Measurements from ENCODE around the gene RYR2. TPM values are rescaled to one million over a fixed set of nuclear protein-coding genes. Genes with fewer than 3 reads are reported as not detected.

The RYR2 gene
- total and polyA plus RNA-seq, 2 of the 8 experiments (the other 6 are each of a cell fraction or from before 2014, with no cell fraction given): 1.3 to 4.4 TPM

- H3K18ac ChIP-seq (ENCODE audit: extremely low read depth, low read length): no peak overlapping the region
- no peak overlapping the region for H4K5ac ChIP-seq (ENCODE audit: insufficient read length, low read depth, low read length)
- FAIRE-seq (no peak), DNase-seq (ENCODE audit: low read depth in 1 of 2, low spot score in 2 of 2) (no peak)
- H4K8ac ChIP-seq (ENCODE audit: extremely low read depth, insufficient read depth, low read length): no peak overlapping the region
- no peaks in the 10 kb centered on the region for H3K9me3 ChIP-seq (ENCODE audit: insufficient read depth in 2 of 2, low read depth in 1 of 2, low read length in 1 of 2)
- H2BK5ac ChIP-seq (ENCODE audit: low read depth, low read length): no peak overlapping the region
- peaks cover 0 to 9% (median 7%) of the 10 kb centered on the region in 4 experiments; a peak in 6 of 7 replicates for H3K4me1 ChIP-seq (replicated peaks in 1 of 4; ENCODE audit: control insufficient read depth in 3 of 4, insufficient read depth in 4 of 4, low read length in 3 of 4)
- no peak overlapping the region for H2BK120ac ChIP-seq (replicated peaks; ENCODE audit: low read depth, low read length)
- peak overlapping the region; percentile 78; the same call in 1 of the 2 replicates for H2BK12ac ChIP-seq (ENCODE audit: low read depth, low read length)
- no peaks in the 10 kb centered on the region for H3K79me1 ChIP-seq (ENCODE audit: low read depth, low read length)
- H3K27ac ChIP-seq (ENCODE audit: low read depth, low read length): no peak overlapping the region; the same call in 1 of the 2 replicates
- no peak overlapping the region for H4K91ac ChIP-seq (replicated peaks; ENCODE audit: insufficient read length, low read length)
- POLR2A ChIA-PET (ENCODE audit: partially characterized antibody): no interaction called here
- 93% methylated on average over 1 of the region's 1 CpG; no CpG with 5 or more reads in 1 of the 2 experiments for WGBS, 2 experiments (ENCODE audit: extremely low coverage in 1 of 2, insufficient coverage in 1 of 2, insufficient read length in 1 of 2, insufficient replicate concordance in 2 of 2, low coverage in 1 of 2, low lambda C conversion rate in 2 of 2, missing lambda C conversion rate in 1 of 2)
- H3K23me2 ChIP-seq (ENCODE audit: low read depth, low read length): no peaks in the 10 kb centered on the region; the same call in 1 of the 2 replicates
- H3K4ac ChIP-seq (replicated peaks; ENCODE audit: insufficient read length, low read depth, low read length): no peak overlapping the region
- CTCF ChIA-PET (ENCODE audit: partially characterized antibody): interaction anchor here (0.8 kb wide), 1 partner anchor 10 kb away, joined by 3 read pairs; no protein-coding TSS in a partner anchor
- H2AFZ ChIP-seq (ENCODE audit: low read length): no peak overlapping the region
- no peak overlapping the region for H3K14ac ChIP-seq (ENCODE audit: insufficient read length)
- H4K20me1 ChIP-seq (replicated peaks in 1 of 2; ENCODE audit: control insufficient read depth in 1 of 2, insufficient read depth in 2 of 2, low read length in 2 of 2): no peaks in the 10 kb centered on the region
- H3K56ac ChIP-seq (replicated peaks; ENCODE audit: insufficient read length, low read depth, low read length): no peak overlapping the region
- no peak overlapping the region for H3K4me3 ChIP-seq (ENCODE audit: extremely low read depth in 1 of 4, insufficient read depth in 2 of 4, low read depth in 3 of 4, low read length in 4 of 4)
- H3K27me3 ChIP-seq (replicated peaks in 1 of 4; ENCODE audit: control insufficient read depth in 3 of 4, extremely low read depth in 1 of 4, insufficient read depth in 3 of 4, low read length in 3 of 4): peaks cover 0 to 4% (median 2%) of the 10 kb centered on the region in 4 experiments; a peak in 4 of 7 replicates
- H3K4me2 ChIP-seq (ENCODE audit: insufficient read depth in 1 of 2, low read depth in 2 of 2, low read length in 2 of 2): no peak overlapping the region
- H3K9ac ChIP-seq (replicated peaks in 1 of 4; ENCODE audit: extremely low read depth in 1 of 4, low read depth in 3 of 4, low read length in 3 of 4): no peak overlapping the region
- H3K79me2 ChIP-seq (ENCODE audit: control insufficient read depth in 1 of 2, insufficient read depth in 2 of 2, low read length in 2 of 2): no peaks in the 10 kb centered on the region
- H2AK5ac ChIP-seq (ENCODE audit: low read depth, low read length): peak overlapping the region; percentile 97; the same call in 1 of the 2 replicates
- H2BK20ac ChIP-seq (ENCODE audit: low read length): peak overlapping the region; percentile 40; the same call in 1 of the 2 replicates
- H3K23ac ChIP-seq (ENCODE audit: insufficient read length): no peak overlapping the region
- H3K36me3 ChIP-seq (ENCODE audit: control insufficient read depth in 2 of 4, insufficient read depth in 4 of 4, low read length in 3 of 4): no peaks in the 10 kb centered on the region
- 0 out of 2 replicates have a peak overlapping the region, but pooled peaks have one; percentile 36 for H2BK15ac ChIP-seq (ENCODE audit: low read length)
- no peak for TF ChIP-seq E2F6 (IDR thresholded peaks at IDR 0.05)
- TF ChIP-seq CTCF (IDR thresholded peaks at IDR 0.05; ENCODE audit: control extremely low read depth in 1 of 3, insufficient read depth in 1 of 3, low read depth in 1 of 3, low read length in 3 of 3): no peak
- TF ChIP-seq ZNF274 (IDR thresholded peaks at IDR 0.05; ENCODE audit: borderline replicate concordance, extremely low read depth, low read length): no peak
- no peak for TF ChIP-seq RXRA (IDR thresholded peaks at IDR 0.05; ENCODE audit: insufficient read depth, low read depth, low read length)
- TF ChIP-seq JUN (IDR thresholded peaks at IDR 0.05; ENCODE audit: low read depth, low read length): no peak
- no peak for TF ChIP-seq POU5F1 (IDR thresholded peaks at IDR 0.05; ENCODE audit: low read depth, low read length)
- no peak for TF ChIP-seq SUZ12 (IDR thresholded peaks at IDR 0.05; ENCODE audit: low read length)
- TF ChIP-seq HDAC2 (IDR thresholded peaks at IDR 0.05; ENCODE audit: borderline replicate concordance in 1 of 2, low read depth in 2 of 2, low read length in 2 of 2): no peak
- no peak for TF ChIP-seq HDAC6 (IDR thresholded peaks at IDR 0.05; ENCODE audit: low read depth, low read length)
- no peak for TF ChIP-seq BCL11A (IDR thresholded peaks at IDR 0.05; ENCODE audit: low read depth in 2 of 2, low read length in 2 of 2)
Measured at GRCh38 chr1:237035759-237036158, 6.2 kb upstream of the RYR2 start.
